Prostate gland (tissue), 2 donors: ENCODE measurements around the gene SPTB.

Experiments
- POLR2A ChIP-seq: fragments of 450-650 bp; IDR thresholded peaks from one replicate; pipeline ENCODE4 v1.6.1; 2016; ENCODE audit warnings: antibody characterized with exemption, mild to moderate bottlenecking
- TF ChIP-seq, protein P1 (sequence below), 4 experiments: fragments of 200-600 bp in 2 of 4; fragments of 450-650 bp in 2 of 4; sonication (generic) in 2 of 4; IDR thresholded peaks; 1 replicate in 3 of 4; 2 replicates in 1 of 4; pipeline ENCODE4 v1.5.1; 2016 to 2019; ENCODE audit warnings: antibody characterized with exemption in 4 of 4, mild to moderate bottlenecking in 2 of 4, moderate library complexity in 2 of 4

DNA sequence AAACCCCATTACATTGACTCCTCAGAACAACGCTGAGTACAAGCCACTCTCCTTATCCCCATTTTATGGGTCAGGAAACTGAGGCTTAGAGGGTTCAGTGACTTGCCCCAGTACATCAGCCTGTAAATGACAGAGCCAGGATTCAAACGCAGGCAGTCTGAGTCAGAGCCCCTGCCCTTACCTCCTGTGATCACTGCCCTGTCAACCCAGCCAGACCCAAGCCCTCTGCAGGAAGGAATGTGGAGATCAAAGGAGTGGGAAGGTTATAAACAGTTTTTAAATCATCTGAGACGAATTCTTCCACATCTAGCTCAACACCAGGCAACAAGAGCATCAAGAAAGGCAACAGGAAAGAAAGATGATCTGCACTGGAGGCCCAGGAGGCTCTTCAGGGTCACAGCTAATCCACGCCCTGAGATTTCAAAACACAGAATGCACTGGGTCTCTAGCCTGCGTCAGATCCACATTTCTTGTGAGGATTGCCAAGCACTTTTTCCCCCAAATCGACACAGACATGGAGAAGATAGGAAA is 38.5 kb downstream of the SPTB start:
- TF ChIP-seq, protein P1, sequence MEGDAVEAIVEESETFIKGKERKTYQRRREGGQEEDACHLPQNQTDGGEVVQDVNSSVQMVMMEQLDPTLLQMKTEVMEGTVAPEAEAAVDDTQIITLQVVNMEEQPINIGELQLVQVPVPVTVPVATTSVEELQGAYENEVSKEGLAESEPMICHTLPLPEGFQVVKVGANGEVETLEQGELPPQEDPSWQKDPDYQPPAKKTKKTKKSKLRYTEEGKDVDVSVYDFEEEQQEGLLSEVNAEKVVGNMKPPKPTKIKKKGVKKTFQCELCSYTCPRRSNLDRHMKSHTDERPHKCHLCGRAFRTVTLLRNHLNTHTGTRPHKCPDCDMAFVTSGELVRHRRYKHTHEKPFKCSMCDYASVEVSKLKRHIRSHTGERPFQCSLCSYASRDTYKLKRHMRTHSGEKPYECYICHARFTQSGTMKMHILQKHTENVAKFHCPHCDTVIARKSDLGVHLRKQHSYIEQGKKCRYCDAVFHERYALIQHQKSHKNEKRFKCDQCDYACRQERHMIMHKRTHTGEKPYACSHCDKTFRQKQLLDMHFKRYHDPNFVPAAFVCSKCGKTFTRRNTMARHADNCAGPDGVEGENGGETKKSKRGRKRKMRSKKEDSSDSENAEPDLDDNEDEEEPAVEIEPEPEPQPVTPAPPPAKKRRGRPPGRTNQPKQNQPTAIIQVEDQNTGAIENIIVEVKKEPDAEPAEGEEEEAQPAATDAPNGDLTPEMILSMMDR (IDR thresholded peaks at IDR 0.05) = no peak
- TF ChIP-seq POLR2A = no peak
